Femur (tissue), 1 donor: Measurements from ENCODE around the gene CD300LG.
A peak's percentile ranks its signal among the peaks of the same experiment; 100 is the strongest.
"Not testable (repeated sequence)": the region's sequence is repeated elsewhere in the genome, so short reads cannot be mapped to it uniquely, and the experiment has no call there.

Source experiments
- DNase-seq: peaks from one replicate; pipeline ENCODE4 v3.0.0-alpha.2; 2017

The CD300LG gene

DNA sequence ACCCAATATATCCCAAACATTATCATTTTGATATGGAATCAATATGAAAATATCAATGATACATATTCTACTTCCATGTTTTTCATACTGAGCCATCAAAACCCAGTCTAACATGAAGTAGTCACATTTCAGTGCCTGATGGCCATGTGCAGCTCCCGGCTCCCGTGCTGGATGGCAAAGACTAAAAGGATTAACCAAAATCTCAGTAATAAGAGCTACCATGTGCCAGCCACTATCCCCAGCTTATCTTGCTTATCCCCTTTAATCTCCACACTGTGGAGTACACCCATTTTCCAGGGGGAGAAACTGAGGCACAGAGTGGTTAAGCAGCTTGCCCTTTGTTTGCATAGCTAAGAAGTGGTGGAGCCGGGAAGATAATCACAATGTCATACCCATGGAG, 9.2 kb downstream of the CD300LG start:
- no peak for DNase-seq

GRCh38 chr17:43857141-43857540, 10.2 kb downstream of the CD300LG start:
- no peak for DNase-seq

DNA sequence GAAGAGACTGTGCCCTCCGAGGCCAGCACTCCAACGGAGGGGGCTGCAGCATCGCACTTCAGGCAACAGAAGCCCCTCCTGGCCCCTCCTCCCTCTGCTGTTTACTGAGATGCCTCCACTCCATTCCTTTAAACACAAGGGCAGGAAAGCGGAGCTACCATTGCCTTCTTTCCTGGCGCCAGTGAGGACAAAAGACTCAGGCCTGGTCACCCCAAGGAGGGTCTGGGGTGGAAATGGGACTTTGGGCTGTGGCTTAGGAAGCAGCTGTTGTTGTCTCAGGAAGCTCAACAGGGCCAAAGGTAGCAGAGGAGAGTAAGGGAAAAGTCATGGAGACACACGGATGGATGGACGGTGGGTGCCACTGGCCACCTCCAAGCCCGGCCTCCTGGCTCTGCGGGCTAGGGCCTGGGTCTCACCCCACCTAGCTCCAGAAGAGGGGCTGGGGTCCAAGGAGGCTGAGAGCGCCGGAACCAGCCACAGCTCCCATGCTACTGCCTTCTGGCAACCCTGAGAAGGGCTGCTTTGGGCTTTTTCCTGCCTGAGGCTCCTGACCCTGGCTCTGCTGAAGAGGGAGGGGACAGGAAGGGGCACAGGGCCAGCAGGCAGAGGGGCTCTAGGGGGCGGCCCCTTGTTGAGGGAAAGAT, 11.1 kb downstream of the CD300LG start:
- no peak for DNase-seq

DNA sequence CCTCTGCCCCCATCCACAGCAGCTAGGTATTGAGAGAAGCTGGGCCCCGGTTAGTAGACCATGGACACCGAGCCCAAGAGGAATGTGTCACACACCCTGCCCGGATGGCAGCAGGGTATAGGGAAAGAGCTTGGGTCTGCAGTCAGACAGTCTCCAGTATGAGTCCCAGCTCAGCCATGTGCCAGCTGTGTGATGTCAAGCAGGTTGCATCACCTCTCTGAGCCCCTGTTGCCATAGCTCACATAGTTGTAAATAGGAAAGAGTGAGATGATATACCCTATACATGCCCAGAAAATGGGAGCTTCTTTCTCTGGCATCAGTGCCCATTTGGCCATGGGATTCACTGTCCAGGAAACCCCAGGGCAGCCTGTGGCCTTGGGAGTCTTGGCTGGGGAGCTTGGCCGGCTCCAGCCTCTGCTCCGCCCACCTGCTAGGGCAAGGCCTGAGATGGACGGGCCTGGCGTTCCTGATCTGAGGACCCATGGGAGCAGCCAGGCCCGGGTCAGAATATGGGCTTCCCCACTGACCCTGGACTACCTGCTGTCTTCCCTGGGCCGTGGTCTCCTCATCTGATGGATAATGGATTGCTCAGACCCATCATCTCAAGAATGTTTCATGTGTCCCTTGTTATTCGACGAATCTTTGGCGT, 13.2 kb downstream of the CD300LG start:
- DNase-seq = peak; percentile 3

DNA sequence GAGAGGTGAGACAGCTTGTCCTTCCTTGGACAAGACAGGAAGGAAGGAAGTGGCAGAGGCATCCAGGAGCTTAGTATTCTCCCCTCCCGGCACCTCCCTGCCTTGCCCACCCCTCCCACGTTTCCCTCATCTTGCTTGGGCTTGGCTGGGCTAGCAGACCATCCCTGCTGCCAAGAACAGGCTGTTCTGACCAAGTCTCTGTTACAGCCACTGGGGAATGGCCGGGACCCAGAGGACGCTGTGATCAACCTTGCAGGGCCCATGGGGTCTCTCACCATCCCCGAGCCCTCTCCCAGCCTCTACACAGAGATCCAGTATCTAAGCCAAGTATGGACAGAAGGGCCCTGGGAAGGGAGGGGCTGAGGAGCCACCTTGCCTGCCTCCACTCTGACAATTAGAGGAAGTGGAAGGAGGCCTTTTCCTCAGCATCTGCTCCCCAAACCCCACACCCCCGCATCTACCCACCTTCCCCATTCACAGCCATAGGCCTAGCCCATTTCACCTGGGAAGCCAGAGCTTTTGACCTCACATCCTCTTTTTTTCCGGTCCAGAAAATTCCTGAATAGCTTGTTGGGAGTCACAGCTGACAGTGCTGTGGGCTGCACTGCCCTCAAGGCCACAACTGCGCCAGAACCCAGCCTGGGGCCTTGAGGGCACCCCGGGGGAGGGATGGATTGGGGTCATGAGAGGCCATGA, 14.1 kb downstream of the CD300LG start:
- DNase-seq = no peak

DNA sequence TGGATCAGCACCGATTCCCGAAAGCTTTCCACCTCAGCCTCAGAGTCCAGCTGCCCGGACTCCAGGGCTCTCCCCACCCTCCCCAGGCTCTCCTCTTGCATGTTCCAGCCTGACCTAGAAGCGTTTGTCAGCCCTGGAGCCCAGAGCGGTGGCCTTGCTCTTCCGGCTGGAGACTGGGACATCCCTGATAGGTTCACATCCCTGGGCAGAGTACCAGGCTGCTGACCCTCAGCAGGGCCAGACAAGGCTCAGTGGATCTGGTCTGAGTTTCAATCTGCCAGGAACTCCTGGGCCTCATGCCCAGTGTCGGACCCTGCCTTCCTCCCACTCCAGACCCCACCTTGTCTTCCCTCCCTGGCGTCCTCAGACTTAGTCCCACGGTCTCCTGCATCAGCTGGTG, 15.0 kb downstream of the CD300LG start:
- no peak for DNase-seq

- DNase-seq = no peak
Observed at GRCh38 chr17:43864161-43864984, 17.4 kb downstream of the CD300LG start.

DNA sequence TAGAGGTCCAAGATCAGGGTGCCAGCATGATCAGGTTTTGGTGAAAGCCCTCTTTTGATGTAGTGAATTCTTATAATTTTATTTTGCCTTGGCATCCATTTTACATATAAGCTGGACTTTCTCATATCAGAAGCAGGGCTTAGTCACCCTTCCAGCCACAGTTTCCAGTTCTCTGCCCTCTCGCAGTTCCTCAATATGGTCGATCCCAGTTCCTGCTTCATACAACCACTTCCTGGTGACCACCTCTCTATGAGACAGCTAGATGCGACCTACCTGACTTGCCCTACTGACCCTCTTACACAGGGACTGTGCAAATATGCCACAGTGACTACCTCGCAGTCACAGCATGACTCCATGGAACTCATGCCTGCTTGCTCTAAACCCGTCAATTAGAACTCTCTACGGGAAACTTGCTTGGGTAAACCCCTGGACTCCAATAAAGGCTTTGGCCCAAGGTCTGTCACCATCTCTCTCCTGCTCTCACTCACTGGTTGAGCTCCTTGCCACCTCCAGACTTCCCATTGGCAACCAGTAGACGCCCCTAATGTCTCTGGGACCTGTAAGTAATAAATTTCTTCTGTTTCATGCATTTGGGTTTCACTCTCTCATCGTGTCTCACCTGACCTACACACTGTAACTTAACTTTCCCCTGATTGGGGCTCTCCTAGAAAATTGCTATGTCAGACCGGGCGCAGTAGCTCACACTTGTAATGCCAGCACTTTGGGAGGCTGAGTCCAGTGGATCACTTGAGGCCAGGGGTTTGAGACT, 21.4 kb downstream of the CD300LG start:
- no peak for DNase-seq

- DNase-seq = not testable (repeated sequence)
Observed at GRCh38 chr17:43869031-43869430, 22.1 kb downstream of the CD300LG start.

DNA sequence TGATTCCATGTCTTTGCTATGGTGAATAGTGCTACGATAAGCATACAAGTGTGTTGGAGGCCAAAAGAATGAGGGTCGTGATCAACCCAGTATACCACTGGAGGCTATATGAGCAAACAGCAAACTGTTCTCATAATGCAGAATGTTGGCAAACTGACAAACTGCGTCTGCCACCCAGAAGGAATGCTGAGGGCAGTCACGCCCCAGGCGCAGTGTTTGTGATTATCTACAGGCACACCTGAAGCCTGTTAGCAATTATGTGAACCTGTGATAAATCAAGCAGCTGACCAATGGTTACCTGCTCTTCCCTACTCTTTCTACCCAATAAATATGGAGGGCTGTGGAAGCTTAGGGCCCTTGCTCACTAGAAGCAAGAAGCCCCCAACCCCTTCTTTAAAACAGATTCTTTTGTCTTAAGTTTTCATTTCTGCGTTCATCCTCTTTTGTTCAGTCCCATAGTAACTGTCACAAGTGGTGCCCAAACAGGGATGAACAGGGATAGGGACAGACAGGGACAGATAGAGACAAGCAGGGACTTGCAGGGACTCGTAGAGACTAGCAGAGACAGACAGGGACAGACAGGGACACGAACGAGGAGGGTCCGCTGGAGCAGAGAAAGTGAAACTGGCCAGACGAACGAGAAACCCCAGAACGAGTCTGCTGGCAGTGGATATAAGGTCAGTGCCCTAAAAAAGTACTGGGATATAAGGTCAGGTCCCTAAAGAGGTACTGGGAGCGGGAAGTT, 25.1 kb downstream of the CD300LG start:
- no peak for DNase-seq

GRCh38 chr17:43873091-43873490, 26.1 kb downstream of the CD300LG start:
- DNase-seq = no peak

- no peak for DNase-seq
Observed at GRCh38 chr17:43873815-43874214, 26.8 kb downstream of the CD300LG start.

- DNase-seq = no peak
Observed at GRCh38 chr17:43874293-43874692, 27.3 kb downstream of the CD300LG start.

- no peak for DNase-seq
Observed at GRCh38 chr17:43875476-43876147, 28.6 kb downstream of the CD300LG start.

DNA sequence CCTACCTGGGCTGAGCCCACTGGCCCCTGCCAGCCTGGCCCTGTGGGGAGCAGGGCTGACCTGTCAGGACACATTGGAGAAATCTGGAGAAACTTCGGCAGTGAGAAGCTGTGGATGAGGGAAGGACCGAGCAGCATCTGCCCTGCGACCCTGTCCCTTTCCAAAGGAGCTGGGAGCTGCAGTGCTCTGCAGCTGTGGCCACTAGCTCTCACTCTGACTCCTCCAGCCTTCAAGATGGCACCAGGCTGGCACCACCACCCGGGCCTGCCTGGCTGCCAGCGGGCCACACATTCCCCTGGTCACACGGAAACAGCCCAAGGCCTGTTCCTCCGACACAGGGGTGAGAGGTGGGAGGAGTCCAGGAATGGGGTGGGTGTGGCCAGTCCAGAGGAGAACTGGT, 30.1 kb downstream of the CD300LG start:
- no peak for DNase-seq

DNA sequence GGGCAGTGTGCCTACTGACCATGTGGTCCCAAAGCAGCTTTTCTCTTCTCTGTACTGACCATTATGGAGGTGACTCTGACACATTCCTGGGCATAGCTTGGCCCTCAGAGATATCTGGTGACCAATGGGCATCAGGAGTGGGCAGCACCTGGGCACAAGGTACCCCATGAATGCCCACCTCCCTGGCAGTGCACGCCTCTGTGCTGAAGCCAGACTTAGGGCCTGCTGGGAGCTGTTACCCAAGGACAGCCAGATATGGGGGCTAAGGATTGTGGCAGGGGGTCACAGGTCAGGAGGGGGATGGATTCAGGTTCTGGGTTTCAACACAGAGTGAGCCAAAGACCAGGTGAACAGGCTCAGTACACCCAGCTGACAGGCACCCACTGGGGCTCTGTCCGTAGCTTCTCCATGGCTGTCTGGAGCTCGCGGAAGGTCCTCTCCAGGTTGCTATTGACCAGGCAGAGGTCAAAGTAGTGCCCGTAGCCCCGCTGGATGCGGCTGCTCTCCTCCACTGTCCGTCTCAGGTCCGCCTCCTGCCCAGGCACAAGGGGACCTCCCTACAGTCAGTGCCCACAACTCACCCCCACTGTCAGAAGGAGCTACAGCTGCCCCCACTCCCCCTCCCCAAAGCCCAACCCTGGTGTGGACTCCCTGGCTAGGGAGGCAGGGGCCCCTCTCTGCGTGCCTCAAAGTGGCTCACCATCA, 30.6 kb downstream of the CD300LG start:
- DNase-seq = no peak

- peak; percentile 86 for DNase-seq
Observed at GRCh38 chr17:43878260-43879175, 31.5 kb downstream of the CD300LG start.

DNA sequence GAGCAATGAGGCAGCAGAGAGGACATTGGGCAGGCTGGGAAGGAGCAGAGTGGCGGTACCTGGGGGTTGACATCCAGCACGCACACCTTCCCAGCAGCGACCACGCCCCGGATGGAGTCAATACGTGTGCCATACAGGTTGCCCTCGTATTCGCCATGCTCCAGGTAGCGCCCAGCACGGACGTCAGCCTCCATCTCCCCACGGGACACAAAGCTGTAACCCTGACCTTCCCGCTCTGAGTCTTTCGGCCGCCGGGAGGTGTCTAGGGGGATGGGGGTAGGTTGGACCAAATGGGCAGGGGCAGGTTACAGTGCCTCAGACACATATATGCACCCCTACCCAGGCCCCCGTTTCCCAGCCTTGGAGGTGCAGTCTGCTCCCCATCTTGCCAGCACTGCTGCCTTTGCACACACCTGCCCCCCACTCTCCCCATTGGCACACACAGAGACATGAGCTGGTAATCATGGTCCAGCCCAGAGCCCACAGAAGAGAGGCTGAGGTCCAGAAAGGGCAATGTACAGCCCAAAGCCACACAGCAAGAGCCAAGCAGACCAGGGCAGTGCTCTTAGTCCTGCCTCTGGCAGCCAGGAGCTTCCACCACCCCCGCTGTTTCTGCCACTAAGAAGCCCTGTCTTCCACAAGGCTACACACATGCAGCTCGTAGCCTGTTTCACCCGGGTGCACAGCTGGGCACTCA, 32.9 kb downstream of the CD300LG start:
- no peak for DNase-seq
